Type B pancreatic cell (in vitro differentiated cells): ENCODE measurements around the gene SLC25A48. TPM values are rescaled to one million over a fixed set of nuclear protein-coding genes. Genes with fewer than 3 reads are reported as not detected.

Source experiments
- DNase-seq: peaks from one replicate; pipeline ENCODE4 v3.0.0; 2021; ENCODE audit warnings: mixed read lengths; ENCODE audit not compliant: unreplicated experiment; ENCODE audit errors: extremely low spot score
- H3K27ac Mint-ChIP-seq: 2 replicates; pipeline ENCODE4 v1.8.0; 2021; ENCODE audit warnings: mild to moderate bottlenecking, mixed read lengths
- H3K27me3 Mint-ChIP-seq: 2 replicates; pipeline ENCODE4 v1.8.0; 2021; ENCODE audit warnings: mixed read lengths
- H3K36me3 Mint-ChIP-seq: 2 replicates; pipeline ENCODE4 v1.8.0; 2021; ENCODE audit warnings: mixed read lengths
- H3K4me1 Mint-ChIP-seq: one replicate; pipeline ENCODE4 v1.8.0; 2021; ENCODE audit warnings: mixed read lengths; ENCODE audit not compliant: unreplicated experiment
- H3K4me3 Mint-ChIP-seq: 2 replicates; pipeline ENCODE4 v1.8.0; 2021; ENCODE audit warnings: mild to moderate bottlenecking, mixed read lengths
- H3K9me3 Mint-ChIP-seq: 2 replicates; pipeline ENCODE4 v1.8.0; 2021; ENCODE audit warnings: mixed read lengths
- CTCF ChIP-seq: fragments of 200-600 bp; sonication (generic); conservative IDR thresholded peaks from 2 replicates; pipeline ENCODE4 v1.5.0; 2021; ENCODE audit warnings: antibody characterized with exemption, mild to moderate bottlenecking
- microRNA-seq: library from miRNA; unstranded; fragments of <30 nt; microRNA quantifications from one replicate; pipeline ENCODE4, GENCODE V29; 2020
- total RNA-seq: library from RNA; stranded (reverse); gene quantifications from 2 replicates; pipeline ENCODE4 v1.2.1, GENCODE V29; 2021; ENCODE audit warnings: low replicate concordance

The SLC25A48 gene
- total RNA-seq, 1 donor from 2014 or later: 8.2 TPM

- Mint-ChIP-seq H3K4me1 (peaks cover 5% of the 10 kb centered on the region), H3K9me3 (no peaks in the 10 kb centered on the region), H3K27ac (no peak overlapping the region), H3K4me3 (no peak overlapping the region), H3K27me3 (peaks cover 62% of the 10 kb centered on the region), H3K36me3 (no peaks in the 10 kb centered on the region)
- no peak for DNase-seq
- no peak for TF ChIP-seq CTCF
Observed at GRCh38 chr5:135934939-135935338, 100.5 kb downstream of the SLC25A48 start.

GRCh38 chr5:135937245-135937911, 102.9 kb downstream of the SLC25A48 start:
- no peak for TF ChIP-seq CTCF
- DNase-seq: no peak
- H3K4me3 Mint-ChIP-seq: no peak overlapping the region
- H3K27ac Mint-ChIP-seq: no peak overlapping the region
- H3K36me3 Mint-ChIP-seq: no peaks in the 10 kb centered on the region
- peaks cover 49% of the 10 kb centered on the region for H3K27me3 Mint-ChIP-seq
- H3K4me1 Mint-ChIP-seq: peaks cover 7% of the 10 kb centered on the region
- no peaks in the 10 kb centered on the region for H3K9me3 Mint-ChIP-seq

Small RNA genes lying within 50 kb of the gene (microRNA-seq; reads per million reads assigned to microRNA genes)
- not detected for gene MIR5692C1

Other genes with a start within 250 kb of the SLC25A48 start
- not detected in 2 replicates for gene IL9, start 61.2 kb downstream of the SLC25A48 start, total RNA-seq
- not detected in 2 replicates for gene LECT2, start 120.3 kb downstream of the SLC25A48 start, total RNA-seq
- 71.4 and 302 TPM in 2 replicates for gene TGFBI, start 194.3 kb downstream of the SLC25A48 start, total RNA-seq